Measurements from ENCODE around the gene GSS. TPM values are rescaled to one million over a fixed set of nuclear protein-coding genes. Genes with fewer than 3 reads are reported as not detected.

The GSS gene
- total and polyA plus RNA-seq, 12 donors: 52.4 to 120 (median 79.6) TPM

DNA sequence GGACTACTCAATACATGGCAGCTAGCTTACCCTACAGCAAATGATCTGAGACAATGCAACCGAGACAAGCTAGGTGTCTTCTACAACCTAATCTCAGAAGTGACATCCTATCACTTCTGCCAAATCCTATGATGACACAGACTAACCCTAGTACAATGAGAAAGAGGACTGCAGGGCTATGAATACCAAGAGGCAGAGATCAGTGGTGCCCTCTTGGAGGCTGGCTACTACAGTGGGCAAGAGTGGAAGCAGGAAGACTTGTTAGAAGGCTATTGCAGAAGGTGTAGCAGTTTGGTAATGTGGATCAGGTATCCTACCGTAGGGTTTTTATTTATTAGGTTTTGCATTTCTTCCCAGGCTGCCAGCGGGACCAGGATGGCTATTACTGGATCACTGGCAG, 30.3 kb downstream of the GSS start:
- no peak for DNase-seq
- TF ChIP-seq, protein P1, sequence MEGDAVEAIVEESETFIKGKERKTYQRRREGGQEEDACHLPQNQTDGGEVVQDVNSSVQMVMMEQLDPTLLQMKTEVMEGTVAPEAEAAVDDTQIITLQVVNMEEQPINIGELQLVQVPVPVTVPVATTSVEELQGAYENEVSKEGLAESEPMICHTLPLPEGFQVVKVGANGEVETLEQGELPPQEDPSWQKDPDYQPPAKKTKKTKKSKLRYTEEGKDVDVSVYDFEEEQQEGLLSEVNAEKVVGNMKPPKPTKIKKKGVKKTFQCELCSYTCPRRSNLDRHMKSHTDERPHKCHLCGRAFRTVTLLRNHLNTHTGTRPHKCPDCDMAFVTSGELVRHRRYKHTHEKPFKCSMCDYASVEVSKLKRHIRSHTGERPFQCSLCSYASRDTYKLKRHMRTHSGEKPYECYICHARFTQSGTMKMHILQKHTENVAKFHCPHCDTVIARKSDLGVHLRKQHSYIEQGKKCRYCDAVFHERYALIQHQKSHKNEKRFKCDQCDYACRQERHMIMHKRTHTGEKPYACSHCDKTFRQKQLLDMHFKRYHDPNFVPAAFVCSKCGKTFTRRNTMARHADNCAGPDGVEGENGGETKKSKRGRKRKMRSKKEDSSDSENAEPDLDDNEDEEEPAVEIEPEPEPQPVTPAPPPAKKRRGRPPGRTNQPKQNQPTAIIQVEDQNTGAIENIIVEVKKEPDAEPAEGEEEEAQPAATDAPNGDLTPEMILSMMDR (IDR thresholded peaks at IDR 0.05): no peak
- TF ChIP-seq POLR2A (IDR thresholded peaks at IDR 0.05): no peak
- H3K4me3 ChIP-seq: no peak overlapping the region
- H3K4me1 ChIP-seq (replicated peaks in 1 of 2): peaks cover 13 to 14% of the 10 kb centered on the region in 2 donors
- H3K36me3 ChIP-seq (replicated peaks in 1 of 2): peaks cover 0 to 75% of the 10 kb centered on the region in 2 donors
- H3K27me3 ChIP-seq: no peaks in the 10 kb centered on the region
- WGBS, 4 donors: 88 to 98% (median 96%) methylated on average over 3 of the region's 3 CpGs
- H3K27ac ChIP-seq: no peak overlapping the region
- intact Hi-C loops (cut with DNase I): no loop called here
- H3K9me3 ChIP-seq (replicated peaks in 1 of 3): no peaks in the 10 kb centered on the region

DNA sequence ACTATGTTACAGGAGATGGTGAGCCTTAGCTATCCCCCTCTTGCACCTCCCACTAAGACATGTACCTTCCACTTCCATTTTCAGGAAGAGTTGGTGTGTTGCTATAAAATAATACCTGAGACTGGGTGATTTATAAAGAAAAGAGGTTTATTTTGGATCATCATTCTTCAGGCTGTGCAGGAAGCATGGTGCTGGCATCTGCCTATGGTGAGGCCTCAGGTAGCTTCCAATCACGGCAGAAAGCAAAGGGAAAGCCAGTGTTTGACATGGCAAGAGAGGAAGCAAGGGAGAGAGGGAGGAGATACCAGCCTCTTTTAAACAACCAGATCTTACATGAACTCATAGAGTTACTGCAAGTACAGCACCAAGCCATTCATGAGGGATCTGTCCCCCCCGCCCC, 32.2 kb downstream of the GSS start:
- WGBS, 4 donors: 93 to 97% (median 95%) methylated on average over 2 of the region's 2 CpGs
- peak overlapping the region in 4 of 5 donors; percentile 33 to 89 (median 74) for H3K27ac ChIP-seq

DNA sequence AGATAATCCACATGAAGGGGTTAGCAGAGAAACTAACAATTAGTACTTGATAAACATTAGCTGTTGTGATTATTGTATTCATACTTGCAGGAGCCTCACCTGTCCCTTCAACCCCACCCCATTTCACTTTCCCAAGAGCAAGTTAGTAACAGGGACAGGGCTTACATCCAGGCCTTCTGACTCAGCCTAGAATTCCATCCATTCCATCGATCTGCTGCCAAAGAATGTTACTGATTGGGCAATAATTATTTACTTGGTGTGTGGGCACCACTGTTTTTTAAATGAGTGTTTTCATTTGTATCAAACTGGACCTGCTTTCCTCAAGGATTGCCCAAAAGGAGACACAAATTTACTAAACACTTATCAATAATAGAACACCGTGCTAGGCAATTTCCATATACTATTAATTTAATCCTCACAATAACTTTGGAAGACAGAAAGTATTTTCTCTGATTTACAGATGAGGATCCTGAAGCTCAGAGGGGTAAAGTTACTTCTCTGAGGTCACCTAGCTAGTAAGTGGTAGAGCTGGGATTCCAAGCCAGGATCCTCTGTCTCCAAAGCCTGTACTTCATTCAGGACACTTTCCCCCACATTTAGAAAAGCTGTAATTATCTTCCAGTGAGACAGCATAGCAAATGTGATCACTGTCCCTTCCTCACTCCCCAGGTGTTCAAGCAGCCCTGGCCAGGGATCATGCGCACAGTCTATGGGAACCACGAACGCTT, 32.8 kb downstream of the GSS start:
- TF ChIP-seq POLR2A (IDR thresholded peaks at IDR 0.05): no peak
- TF ChIP-seq, protein P1 (IDR thresholded peaks at IDR 0.05): no peak
- 69 to 85% (median 76%) methylated on average over 5 of the region's 5 CpGs for WGBS, 4 donors
- intact Hi-C loops (cut with DNase I): no loop called here
- Histone ChIP-seq H3K27ac (peak overlapping the region in 4 of 5 donors; percentile 33 to 89 (median 74)), H3K9me3 (replicated peaks in 1 of 3) (no peaks in the 10 kb centered on the region), H3K27me3 (no peaks in the 10 kb centered on the region), H3K36me3 (replicated peaks in 1 of 2) (peaks cover 0 to 56% of the 10 kb centered on the region in 2 donors), H3K4me3 (no peak overlapping the region), H3K4me1 (replicated peaks in 1 of 2) (peaks cover 13 to 14% of the 10 kb centered on the region in 2 donors)
- peak in 6 of 7 donors; percentile 60 to 79 (median 76) for DNase-seq

More for the DNA sequence above, 32.2 kb downstream of the GSS start:
- TF ChIP-seq, protein P1 (IDR thresholded peaks at IDR 0.05): no peak
- TF ChIP-seq POLR2A (IDR thresholded peaks at IDR 0.05): no peak
- no peaks in the 10 kb centered on the region for H3K9me3 ChIP-seq (replicated peaks in 1 of 3)
- intact Hi-C loops (cut with DNase I): no loop called here
- no peak overlapping the region for H3K4me3 ChIP-seq
- DNase-seq: no peak
- peaks cover 13 to 14% of the 10 kb centered on the region in 2 donors for H3K4me1 ChIP-seq (replicated peaks in 1 of 2)
- peaks cover 0 to 62% of the 10 kb centered on the region in 2 donors for H3K36me3 ChIP-seq (replicated peaks in 1 of 2)
- H3K27me3 ChIP-seq: no peaks in the 10 kb centered on the region

DNA sequence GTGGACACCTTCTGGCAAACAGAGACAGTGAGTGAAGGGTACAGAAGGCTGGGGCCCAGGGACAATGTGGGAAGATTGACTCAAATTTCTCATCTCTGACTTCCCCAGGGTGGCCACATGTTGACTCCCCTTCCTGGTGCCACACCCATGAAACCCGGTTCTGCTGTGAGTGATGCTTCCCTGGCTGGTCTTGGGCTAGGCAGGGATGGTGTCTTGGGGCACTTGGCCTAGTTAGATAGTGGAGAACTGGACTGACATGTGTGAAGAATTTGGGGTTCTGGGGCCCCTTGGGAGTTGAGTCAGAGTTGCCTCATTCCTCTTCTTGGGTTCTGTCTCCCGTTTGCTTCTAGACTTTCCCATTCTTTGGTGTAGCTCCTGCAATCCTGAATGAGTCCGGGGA, 34.2 kb downstream of the GSS start:
- intact Hi-C loops (cut with DNase I): no loop called here
- H3K4me1 ChIP-seq (replicated peaks in 1 of 2): peaks cover 14 to 19% of the 10 kb centered on the region in 2 donors
- H3K27me3 ChIP-seq: no peaks in the 10 kb centered on the region
- peaks cover 0 to 42% of the 10 kb centered on the region in 2 donors for H3K36me3 ChIP-seq (replicated peaks in 1 of 2)
- H3K9me3 ChIP-seq (replicated peaks in 1 of 3): no peaks in the 10 kb centered on the region
- peak overlapping the region in 3 of 5 donors; percentile 73 to 89 (median 75) for H3K27ac ChIP-seq
- no peak overlapping the region for H3K4me3 ChIP-seq
- DNase-seq: no peak
- WGBS, 4 donors: 76 to 84% (median 79%) methylated on average over 3 of the region's 3 CpGs
- TF ChIP-seq POLR2A (IDR thresholded peaks at IDR 0.05): no peak
- TF ChIP-seq, protein P1 (IDR thresholded peaks at IDR 0.05): no peak
